Uterus (tissue), 4 donors: ENCODE measurements around the gene DOCK1. TPM values are rescaled to one million over a fixed set of nuclear protein-coding genes. Genes with fewer than 3 reads are reported as not detected.

Experiments
- DNase-seq, 2 donors: peaks; one replicate each; pipeline ENCODE4 v3.0.0-alpha.2; 2019 to 2020
- H3K27ac ChIP-seq, 2 donors: fragments of 200-600 bp; sonication (generic); 1 replicate in 1 of 2; 2 replicates in 1 of 2; pipeline ENCODE4 v1.5.1; 2016 to 2018
- H3K27me3 ChIP-seq, 2 donors: fragments of 200-600 bp; sonication (generic); one replicate each; pipeline ENCODE4 v1.5.1; 2018 to 2019; ENCODE audit warnings: control low read depth in 1 of 2
- H3K36me3 ChIP-seq, 2 donors: fragments of 200-600 bp; sonication (generic); one replicate each; pipeline ENCODE4 v1.5.1; 2019; ENCODE audit warnings: control low read depth in 1 of 2
- H3K4me1 ChIP-seq, 2 donors: fragments of 200-600 bp; sonication (generic); one replicate each; pipeline ENCODE4 v1.5.1; 2018 to 2019; ENCODE audit warnings: control low read depth in 1 of 2
- H3K4me3 ChIP-seq, 2 donors: fragments of 200-600 bp; sonication (generic); 1 replicate in 1 of 2; 2 replicates in 1 of 2; pipeline ENCODE4 v1.5.1; 2018 to 2019; ENCODE audit warnings: mild to moderate bottlenecking in 1 of 2
- H3K9me3 ChIP-seq, 2 donors: fragments of 200-600 bp; sonication (generic); one replicate each; pipeline ENCODE4 v1.5.1; 2019; ENCODE audit warnings: control low read depth in 1 of 2
- POLR2A ChIP-seq, 2 donors: fragments of 450-650 bp; IDR thresholded peaks; one replicate each; pipeline ENCODE4 v1.6.1; 2016; ENCODE audit warnings: antibody characterized with exemption in 2 of 2, mild to moderate bottlenecking in 1 of 2, moderate library complexity in 1 of 2
- intact Hi-C: fragments of 100-400 bp; cut with DNase I; formaldehyde crosslinking; loops from one replicate; pipeline ENCODE4 v1.15.1; 2023; ENCODE audit warnings: low total_unique reads
- total RNA-seq, 4 donors: library from RNA; depleted of rRNA in 3 of 4; stranded (reverse); fragments of >200 nt in 3 of 4; gene quantifications; one replicate each; pipeline versions ENCODE4 v1.1.0 to v1.2.4, GENCODE V29; 2014 to 2023
- TF ChIP-seq, protein P1 (sequence below), 4 experiments: fragments of 200-600 bp in 2 of 4; fragments of 450-650 bp in 2 of 4; sonication (generic) in 2 of 4; IDR thresholded peaks; one replicate each; pipeline ENCODE4 v1.5.1; 2016 to 2019; ENCODE audit warnings: antibody characterized with exemption in 4 of 4, mild to moderate bottlenecking in 2 of 4, moderate library complexity in 1 of 4
- donor health status: DM: yes; HTN: yes; CAD: no.

DOCK1 gene
- total RNA-seq, 4 donors from 2014 or later = 15.6 to 130 (median 65.0) TPM

DNA sequence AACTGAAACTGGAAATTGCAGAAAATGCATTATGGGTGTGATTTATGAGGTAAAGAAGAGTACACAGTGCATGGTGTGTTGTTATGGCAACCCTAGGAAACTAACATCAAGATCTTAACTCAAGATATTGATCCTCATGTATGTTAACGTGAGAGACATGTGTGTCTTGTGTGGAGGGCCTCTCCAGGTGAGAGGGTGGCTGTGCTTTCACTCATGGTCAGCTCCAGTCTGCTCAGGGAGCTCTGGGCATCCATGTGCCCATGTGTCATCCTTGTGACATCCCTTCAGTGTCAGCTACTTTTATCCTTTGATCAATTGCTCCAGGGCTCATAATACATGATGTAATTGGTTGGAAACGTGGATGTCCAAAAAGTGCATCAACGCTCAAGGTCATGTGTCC lies 316.1 kb downstream of the DOCK1 start:
- H3K4me1 ChIP-seq = no peaks in the 10 kb centered on the region
- intact Hi-C loops = no loop called here
- no peak for DNase-seq
- H3K9me3 ChIP-seq = no peaks in the 10 kb centered on the region
- TF ChIP-seq, protein P1, sequence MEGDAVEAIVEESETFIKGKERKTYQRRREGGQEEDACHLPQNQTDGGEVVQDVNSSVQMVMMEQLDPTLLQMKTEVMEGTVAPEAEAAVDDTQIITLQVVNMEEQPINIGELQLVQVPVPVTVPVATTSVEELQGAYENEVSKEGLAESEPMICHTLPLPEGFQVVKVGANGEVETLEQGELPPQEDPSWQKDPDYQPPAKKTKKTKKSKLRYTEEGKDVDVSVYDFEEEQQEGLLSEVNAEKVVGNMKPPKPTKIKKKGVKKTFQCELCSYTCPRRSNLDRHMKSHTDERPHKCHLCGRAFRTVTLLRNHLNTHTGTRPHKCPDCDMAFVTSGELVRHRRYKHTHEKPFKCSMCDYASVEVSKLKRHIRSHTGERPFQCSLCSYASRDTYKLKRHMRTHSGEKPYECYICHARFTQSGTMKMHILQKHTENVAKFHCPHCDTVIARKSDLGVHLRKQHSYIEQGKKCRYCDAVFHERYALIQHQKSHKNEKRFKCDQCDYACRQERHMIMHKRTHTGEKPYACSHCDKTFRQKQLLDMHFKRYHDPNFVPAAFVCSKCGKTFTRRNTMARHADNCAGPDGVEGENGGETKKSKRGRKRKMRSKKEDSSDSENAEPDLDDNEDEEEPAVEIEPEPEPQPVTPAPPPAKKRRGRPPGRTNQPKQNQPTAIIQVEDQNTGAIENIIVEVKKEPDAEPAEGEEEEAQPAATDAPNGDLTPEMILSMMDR (IDR thresholded peaks at IDR 0.05) = no peak
- no peak for TF ChIP-seq POLR2A (IDR thresholded peaks at IDR 0.05)
- no peaks in the 10 kb centered on the region for H3K27me3 ChIP-seq
- H3K4me3 ChIP-seq = no peak overlapping the region
- H3K36me3 ChIP-seq = no peaks in the 10 kb centered on the region
- H3K27ac ChIP-seq = no peak overlapping the region

DNA sequence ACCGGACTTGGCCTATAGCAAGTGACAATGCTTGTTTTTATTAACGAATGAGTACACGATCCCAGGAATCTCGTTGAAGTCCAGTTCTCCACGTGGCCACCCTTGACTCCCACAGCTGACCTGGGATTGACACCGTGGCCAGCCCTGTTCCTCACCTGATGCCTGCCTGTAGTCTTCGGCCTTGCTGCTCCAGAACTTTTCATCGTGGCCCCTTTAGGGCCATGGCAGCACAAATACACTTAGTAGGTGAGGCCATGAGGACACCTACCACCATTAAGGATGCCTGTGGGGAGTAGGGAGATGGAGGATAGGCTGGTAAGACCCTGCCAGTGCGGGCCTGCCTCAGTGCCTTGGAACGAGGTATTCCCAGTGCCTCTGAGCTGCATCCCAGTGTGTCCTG lies 321.8 kb downstream of the DOCK1 start:
- no peaks in the 10 kb centered on the region for H3K9me3 ChIP-seq

DNA sequence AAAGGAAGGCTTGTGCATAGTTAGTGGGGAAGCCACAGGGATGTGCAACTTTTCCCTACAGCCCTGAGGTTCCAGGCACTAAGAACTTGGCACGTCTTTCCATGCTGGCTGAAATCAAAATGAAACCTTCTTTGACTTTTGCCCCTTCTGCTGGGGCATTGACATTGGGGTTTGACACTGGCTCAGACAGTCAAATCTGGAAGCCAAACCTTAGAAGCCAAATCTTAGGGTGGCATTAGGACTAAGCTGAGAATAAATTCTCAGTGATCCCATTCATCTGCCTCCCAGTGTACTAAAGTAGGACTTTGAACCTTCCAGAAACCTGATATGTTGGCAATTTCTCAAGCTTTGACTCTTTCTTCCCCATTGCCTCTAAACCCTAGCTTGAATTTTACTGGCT lies 322.4 kb downstream of the DOCK1 start:
- H3K4me1 ChIP-seq = no peaks in the 10 kb centered on the region
- intact Hi-C loops = no loop called here

More for the DNA sequence above, 321.8 kb downstream of the DOCK1 start:
- intact Hi-C loops = no loop called here
- Histone ChIP-seq H3K4me1 (no peaks in the 10 kb centered on the region), H3K27me3 (no peaks in the 10 kb centered on the region), H3K36me3 (no peaks in the 10 kb centered on the region), H3K4me3 (no peak overlapping the region), H3K27ac (no peak overlapping the region)
- TF ChIP-seq, protein P1 (IDR thresholded peaks at IDR 0.05) = no peak
- no peak for TF ChIP-seq POLR2A (IDR thresholded peaks at IDR 0.05)
- DNase-seq = no peak

DNA sequence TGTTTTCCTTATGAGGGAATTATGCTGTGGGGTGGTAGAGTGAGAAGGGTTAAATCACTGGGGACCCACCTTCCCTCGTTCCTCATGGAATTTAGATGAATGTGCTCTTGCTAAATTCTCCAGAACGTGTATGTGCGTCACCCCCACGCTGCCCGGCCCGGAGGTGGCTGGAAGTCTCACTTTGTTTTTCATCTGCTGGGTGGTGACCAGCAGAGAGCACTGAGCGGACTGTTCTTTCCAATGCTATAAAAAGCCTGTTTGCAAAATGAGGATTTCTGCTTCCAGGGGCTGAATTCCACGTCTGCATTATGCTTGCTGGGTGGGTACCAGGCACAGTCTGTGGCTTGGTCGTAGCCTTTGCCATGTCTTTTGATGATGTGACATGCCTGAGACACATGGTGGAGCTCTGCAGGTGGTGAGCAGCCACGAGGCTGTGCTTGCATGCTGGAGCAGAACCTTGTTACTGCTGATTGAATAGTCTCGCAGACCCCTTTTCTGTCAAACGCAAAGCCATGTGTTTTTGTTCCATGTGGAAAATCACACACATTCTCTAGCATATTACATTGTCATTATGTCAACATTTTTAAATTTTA lies 323.1 kb downstream of the DOCK1 start:
- intact Hi-C loops = no loop called here
- Histone ChIP-seq H3K4me1 (no peaks in the 10 kb centered on the region), H3K27ac (no peak overlapping the region), H3K36me3 (no peaks in the 10 kb centered on the region), H3K4me3 (no peak overlapping the region), H3K9me3 (no peaks in the 10 kb centered on the region), H3K27me3 (no peaks in the 10 kb centered on the region)
- no peak for DNase-seq
- TF ChIP-seq, protein P1 (IDR thresholded peaks at IDR 0.05) = no peak
- no peak for TF ChIP-seq POLR2A (IDR thresholded peaks at IDR 0.05)

More for the DNA sequence above, 322.4 kb downstream of the DOCK1 start:
- DNase-seq = no peak
- H3K36me3 ChIP-seq = no peaks in the 10 kb centered on the region
- TF ChIP-seq, protein P1 (IDR thresholded peaks at IDR 0.05) = no peak
- TF ChIP-seq POLR2A (IDR thresholded peaks at IDR 0.05) = no peak
- H3K27ac ChIP-seq = no peak overlapping the region
- no peak overlapping the region for H3K4me3 ChIP-seq
- H3K9me3 ChIP-seq = no peaks in the 10 kb centered on the region
- no peaks in the 10 kb centered on the region for H3K27me3 ChIP-seq

DNA sequence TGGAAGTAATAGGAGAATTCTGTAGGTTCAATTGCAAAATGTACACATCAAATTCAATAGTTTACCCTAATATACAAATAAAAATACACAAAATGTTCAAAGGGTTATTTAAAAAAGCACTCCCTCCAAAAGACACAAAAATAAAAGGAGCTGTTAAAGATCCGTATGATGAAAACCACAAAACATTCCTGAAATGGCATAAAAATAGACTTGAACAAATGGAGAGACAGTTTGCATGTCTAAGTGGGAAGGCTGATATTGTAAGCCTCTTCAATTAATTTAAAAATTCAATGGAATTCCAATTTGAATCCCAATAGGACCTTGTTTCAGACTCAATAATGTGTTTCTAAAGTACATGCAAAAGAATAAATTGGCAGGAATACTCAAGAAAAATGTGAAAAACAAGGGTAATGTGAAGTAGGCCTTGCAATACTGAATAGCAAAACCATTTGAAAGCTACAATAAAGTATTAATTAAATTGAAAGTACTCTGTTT lies 329.1 kb downstream of the DOCK1 start:
- H3K36me3 ChIP-seq = no peaks in the 10 kb centered on the region
- TF ChIP-seq POLR2A (IDR thresholded peaks at IDR 0.05) = no peak
- TF ChIP-seq, protein P1 (IDR thresholded peaks at IDR 0.05) = no peak
- no peaks in the 10 kb centered on the region for H3K4me1 ChIP-seq
- H3K27ac ChIP-seq = no peak overlapping the region
- intact Hi-C loops = no loop called here
- no peak overlapping the region for H3K4me3 ChIP-seq
- no peaks in the 10 kb centered on the region for H3K9me3 ChIP-seq
- no peaks in the 10 kb centered on the region for H3K27me3 ChIP-seq
- no peak for DNase-seq
